ENCODE data around the gene SCAPER.
"Not testable (repeated sequence)": the region's sequence is repeated elsewhere in the genome, so short reads cannot be mapped to it uniquely, and the experiment has no call there.

The SCAPER gene

GRCh38 chr15:76309601-76310330 lies 595.4 kb downstream of the SCAPER start:
- DNase-seq = no peak

GRCh38 chr15:76303909-76304308 lies 601.2 kb downstream of the SCAPER start:
- DNase-seq = no peak

- no peak for DNase-seq
Measured at GRCh38 chr15:76299786-76300185, 605.4 kb downstream of the SCAPER start.

- no peak for DNase-seq
Measured at GRCh38 chr15:76298986-76299385, 606.2 kb downstream of the SCAPER start.

- DNase-seq = not testable (repeated sequence)
Measured at GRCh38 chr15:76297951-76298350, 607.2 kb downstream of the SCAPER start.

All from stimulated activated CD8-positive, alpha-beta memory T cell treated with anti-CD3 and anti-CD28 coated beads, Interleukin-4, amount 100 ng/mL, for 48 hours (primary cell).